Hepatocyte (in vitro differentiated cells): ENCODE data around the gene SNW1.

Experiments used
- CTCF ChIP-seq: fragments of 200-600 bp; sonication (generic); IDR thresholded peaks from 2 replicates; pipeline ENCODE4 v1.5.1; 2016; ENCODE audit warnings: antibody characterized with exemption, mild to moderate bottlenecking; ENCODE audit not compliant: poor library complexity
- EZH2 ChIP-seq: fragments of 200-600 bp; sonication (generic); IDR thresholded peaks from 2 replicates; pipeline ENCODE4 v1.6.1; 2016; ENCODE audit warnings: antibody characterized with exemption, mild to moderate bottlenecking, borderline replicate concordance
- EZH2phosphoT487 ChIP-seq: fragments of 200-600 bp; sonication (generic); IDR thresholded peaks from one replicate; pipeline ENCODE4 v1.6.1; 2018; ENCODE audit warnings: antibody characterized with exemption, mild to moderate bottlenecking, low read depth, moderate library complexity; ENCODE audit not compliant: unreplicated experiment, severe bottlenecking

GRCh38 chr14:77760381-77761204 lies at the start of gene SNW1:
- TF ChIP-seq CTCF (no peak), EZH2phosphoT487 (no peak), EZH2 (no peak)
